Measurements from ENCODE around the gene CALY. TPM values are rescaled to one million over a fixed set of nuclear protein-coding genes. Genes with fewer than 3 reads are reported as not detected.

The CALY gene
- total RNA-seq, 1 donor from 2014 or later, result 4.7 TPM

DNA sequence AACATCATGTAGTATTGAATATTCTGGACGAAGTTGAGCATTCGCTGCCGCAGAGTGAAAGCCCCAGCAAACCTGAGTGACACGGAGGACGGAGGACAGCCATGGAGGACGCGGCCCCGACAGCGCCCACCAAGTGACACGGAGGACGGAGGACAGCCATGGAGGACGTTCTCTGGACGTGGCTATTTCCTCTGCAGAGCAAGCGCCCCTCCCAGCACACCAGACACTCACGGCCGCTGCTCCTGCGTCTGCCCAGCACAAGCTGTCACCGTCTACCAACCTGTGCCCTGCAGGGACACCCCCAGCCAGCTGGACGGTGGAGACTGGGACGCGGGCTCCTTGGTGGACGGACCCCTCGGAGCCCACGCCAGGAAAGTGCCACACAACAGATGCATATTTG is 52.8 kb downstream of the CALY start:
- DNase-seq, result no peak

DNA sequence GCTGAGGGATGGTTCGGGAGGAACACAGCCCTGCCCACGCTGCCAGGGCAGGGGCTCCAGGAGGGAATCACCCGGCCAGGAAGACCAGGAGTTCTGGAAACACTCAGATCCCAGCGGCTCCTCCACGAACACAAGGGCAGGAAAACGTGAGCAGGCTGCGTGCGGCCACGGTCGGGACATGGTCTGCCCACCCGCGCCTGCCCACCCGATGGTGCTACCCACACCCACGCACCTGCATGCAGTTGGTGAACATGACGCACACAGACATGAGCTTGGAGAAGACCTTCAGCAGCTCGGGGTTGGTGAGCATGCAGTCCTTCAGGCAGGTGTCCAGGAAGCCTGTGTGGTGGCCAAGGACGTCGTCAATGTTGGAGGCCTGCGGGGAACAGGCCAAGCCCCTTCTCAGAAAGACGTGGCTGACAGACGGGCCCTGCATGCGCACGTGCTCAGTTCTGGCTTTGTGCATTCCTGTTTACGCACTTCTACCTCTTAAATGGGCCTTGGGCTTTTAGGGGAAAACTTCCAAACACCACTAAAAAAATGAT is 53.8 kb downstream of the CALY start:
- DNase-seq, result no peak

DNA sequence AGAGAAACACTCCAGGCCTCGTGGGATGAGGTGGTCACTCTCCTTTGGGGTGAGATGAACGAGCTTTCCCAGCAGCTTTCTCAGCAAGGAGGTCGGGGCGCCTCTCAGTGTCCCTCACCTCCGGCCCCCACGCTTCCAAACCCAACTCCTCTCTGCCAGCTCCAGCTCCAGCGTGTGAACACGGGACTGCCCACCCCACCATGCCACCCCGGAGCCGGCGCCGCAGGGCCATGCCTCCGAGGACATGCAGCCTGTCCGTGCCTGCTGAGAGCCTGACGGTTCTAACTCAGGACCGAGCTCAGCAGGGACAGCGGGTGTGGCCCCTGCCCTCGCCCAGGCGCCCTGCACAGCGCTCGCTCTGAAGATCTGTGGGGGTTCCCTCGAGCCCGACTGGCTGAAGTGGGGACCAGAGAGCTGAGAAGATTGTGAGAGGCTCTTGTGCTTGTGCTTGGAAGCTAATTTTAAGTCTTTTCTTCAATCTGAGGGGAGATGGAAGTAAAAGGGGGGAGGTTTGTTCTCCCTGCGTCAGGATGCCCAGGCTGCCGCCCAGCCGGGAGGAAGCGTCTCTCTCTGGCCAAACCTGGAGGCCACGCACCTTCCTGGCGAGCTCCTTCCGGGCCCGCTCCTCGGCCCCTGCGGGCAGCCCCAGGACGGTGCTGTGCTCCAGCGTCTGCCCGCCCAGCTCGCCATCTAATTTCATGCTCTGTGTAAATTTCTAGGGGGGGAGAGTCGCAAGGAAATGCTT is 54.9 kb downstream of the CALY start:
- DNase-seq, result no peak

DNA sequence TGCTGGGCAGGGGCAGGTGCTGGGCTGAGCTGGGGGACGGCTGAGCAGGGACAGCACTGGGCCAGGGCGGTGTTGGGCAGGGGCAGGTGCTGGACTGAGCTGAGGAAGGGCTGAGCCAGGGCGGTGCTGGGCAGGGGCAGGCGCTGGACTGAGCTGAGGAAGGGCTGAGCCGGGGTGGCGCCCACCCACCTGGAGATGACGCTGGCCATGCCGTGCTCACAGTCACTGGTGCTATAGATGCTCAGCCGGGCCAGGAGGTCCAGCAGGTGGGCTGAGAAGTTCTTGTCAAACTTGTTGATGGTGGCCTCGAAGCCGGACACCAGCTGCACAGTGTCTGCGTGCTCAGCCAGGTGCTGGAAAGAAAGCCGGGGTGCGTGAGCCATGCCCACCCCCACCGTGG is 55.6 kb downstream of the CALY start:
- no peak for DNase-seq

DNA sequence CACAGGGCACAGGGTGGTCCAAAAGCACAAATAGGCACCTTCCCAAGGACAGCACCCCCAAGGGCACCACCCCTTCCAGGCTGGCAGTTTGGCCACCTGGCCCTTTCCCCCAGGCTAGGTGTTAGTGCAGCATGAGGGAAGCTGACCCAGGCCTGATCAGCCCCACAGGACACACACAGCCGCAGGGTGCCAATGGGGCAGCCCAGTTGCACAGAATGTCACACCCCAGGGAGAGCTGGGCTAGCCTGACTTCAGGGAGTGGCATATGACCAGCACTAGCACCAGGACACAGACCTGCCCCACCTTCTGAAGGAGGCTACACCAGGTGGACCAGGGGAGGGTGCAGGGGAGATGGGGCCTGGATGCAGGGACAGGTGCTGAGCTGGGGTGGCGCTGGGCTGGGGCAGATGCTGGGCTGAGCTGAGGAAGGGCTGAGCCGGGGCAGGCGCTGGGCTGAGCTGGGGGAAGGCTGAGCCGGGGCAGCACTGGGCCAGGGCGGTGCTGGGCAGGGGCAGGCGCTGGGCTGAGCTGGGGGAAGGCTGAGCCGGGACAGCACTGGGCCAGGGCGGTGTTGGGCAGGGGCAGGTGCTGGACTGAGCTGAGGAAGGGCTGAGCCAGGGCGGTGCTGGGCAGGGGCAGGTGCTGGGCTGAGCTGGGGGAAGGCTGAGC is 56.2 kb downstream of the CALY start:
- DNase-seq, result no peak

DNA sequence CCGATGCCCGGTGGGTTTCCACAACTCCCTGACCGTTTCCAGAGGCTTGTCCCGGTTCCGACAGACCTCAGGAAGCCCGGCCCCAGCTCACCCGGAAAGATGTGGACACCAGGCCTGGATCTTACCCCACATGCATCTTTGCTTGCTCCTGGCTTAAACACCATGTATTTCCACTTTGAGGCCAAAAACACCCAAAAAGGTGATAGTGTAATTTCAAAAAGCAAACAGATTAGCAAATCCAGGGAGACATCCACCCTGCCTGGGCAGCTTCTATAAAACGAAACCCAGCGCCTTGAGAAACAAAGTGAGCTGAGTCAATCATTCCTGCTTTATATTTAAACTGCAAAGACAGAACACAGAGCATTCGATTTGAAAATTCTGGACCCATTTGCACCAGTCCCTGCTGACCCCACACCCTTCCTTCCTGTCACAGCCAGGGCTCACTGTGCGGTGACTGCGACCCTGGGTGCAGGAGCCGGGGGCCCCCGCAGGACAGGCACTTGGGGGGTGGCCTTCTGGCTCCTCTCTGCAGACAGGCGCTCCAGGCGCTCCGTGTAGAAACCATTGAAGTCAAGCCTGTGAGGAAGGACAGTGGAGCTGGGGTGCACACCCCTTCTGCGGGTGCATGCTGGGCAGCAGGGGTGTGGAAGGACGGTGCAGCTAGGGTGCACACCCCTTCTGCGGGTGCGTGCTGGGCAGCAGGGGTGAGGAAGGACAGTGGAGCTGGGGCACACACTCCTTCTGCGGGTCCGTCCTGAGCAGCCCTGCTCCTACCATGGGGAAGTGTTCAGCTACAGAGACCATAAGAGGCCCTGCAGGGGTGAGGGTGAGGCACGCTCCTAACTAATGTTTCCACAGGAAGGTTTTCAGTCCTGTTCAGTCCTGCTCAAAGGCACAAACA is 57.1 kb downstream of the CALY start:
- DNase-seq, result no peak

DNA sequence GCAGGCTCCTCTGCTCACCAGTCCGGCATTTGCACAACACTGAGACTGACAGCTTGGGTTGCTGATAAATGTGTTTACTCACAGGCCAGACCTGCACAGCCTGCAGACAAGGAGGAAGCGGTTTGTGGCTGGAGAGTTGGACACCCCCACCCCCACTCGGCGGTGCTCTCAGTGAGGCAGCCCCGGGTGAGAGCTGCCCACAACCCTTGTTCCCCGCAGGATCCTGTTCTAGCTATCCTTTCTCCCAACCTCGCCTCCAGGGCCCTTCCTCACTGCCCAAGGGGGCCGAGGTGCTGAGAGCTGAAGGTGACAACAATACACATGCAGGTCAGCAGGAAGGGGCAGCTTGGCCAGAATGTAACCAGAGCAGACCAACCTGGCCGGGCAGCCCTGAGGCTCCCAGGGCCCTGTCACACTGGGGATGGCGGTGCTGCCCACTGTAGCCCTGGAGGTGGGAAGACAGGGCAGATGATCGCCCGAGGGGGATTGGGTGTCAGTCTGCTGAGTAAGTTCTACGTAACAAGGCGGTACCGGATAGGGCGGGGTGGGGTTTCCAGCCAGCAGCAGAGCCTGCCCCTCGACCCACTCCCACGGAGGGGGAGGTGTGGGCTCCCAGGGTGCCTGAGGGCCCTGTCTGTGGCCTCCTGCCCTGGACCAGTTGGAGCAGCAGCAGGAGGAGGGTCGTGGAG is 58.0 kb downstream of the CALY start:
- DNase-seq, result no peak

DNA sequence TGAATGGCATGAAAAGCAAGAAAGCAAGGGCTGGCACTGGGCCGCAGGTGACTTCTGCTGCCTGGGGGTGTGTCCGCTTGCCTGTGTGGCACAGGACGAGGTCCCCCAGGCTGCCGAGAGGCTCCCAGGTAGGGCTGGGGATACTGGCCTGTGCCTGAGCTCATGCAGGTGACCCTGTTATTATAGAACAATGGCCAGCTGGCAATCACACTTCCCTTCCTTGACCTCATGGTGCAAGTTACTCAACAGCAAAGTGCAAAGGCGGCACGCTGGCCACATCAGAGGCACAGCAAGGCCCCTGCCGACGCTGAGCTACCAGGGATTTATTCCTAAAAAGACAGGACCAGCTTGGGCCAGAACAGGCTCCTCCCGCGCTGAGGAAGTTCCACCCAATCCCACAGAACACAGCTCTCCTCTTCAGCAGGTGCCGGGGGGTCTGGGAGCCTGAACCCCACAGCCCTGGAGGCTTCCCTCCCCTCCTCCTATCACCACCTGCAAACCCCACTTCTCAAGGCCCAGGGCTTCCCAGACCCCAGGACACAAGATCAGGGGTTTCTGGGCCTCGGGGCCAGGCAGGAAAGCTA is 58.6 kb downstream of the CALY start:
- DNase-seq, result no peak

DNA sequence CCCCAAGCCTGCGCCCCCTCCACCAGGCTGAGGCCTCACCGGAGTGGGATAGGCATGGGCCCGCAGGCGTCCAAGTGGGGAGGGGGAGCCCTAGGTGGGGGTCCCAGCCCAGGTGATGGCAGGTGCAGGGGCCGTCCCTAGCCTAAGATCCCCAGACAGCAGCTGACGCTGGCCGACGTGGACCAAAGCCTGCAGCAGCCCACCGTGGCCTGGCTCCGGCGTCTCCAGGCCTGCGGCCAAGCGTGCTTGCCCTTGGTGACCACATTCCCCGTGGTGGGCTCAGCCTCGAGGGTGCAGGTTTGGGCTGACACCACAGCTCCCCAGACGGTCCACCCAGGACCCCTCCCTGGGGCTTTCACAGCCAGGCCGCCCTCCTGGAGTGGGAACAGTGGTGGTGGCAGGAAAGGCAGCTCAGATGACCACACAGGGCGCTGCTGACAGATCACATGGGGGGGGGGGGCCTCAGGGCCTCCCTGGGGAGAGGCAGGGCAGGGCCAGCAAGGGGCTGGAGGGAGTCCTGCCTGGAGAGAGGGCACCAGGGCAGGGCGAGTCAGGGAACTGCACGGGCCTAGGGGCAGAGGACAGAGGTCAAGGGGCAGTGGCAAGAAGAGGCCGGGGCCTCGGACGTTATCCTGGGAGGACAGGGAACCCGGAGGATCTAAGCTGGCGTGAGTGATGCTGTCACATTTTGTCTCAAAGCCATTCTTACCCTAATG is 59.3 kb downstream of the CALY start:
- DNase-seq, result no peak

DNA sequence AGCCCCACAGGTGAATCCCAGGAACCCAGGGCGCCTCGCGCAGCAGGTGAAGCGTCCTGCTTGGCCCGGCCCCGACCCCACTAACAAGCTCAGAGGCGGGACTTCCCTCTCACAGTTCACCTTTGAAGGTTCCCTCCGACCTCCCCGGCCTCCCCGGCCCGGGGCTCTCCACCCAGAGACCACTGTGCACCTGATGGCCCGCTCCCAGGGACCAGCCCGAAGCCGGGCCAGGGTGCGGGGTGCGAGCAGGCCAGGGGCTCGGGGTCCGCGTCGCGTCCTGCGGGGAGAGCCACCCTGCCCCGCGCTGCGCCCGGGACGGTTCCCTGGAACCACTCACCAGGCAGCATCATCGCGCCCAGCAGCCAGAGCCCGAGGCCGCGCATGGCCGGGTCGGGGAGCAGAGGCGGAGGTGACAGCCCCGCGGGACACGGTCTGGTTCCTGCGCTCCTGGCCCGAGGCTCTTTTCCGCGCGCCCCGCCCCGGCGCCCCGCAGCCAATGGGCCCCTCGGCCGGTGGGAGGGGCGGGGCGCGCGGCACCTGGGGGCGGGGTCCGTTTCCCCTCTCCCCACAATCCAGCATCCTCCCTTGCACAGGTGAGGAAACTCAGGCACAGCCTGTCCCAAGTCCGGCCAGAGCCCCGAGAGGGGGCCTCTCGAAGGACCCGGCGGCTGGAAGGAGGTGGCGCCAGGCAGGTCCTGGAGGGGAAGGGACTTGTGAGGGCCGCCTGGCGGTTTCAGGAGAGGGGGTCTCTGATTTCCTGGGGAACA is 60.1 kb downstream of the CALY start, which contains the start of gene ADAM8:
TSS of gene ADAM8 (minus strand) at position 434 of the 767 bp plus-strand sequence. CDS start at position 383, 51 bp downstream.
- no peak for DNase-seq

DNA sequence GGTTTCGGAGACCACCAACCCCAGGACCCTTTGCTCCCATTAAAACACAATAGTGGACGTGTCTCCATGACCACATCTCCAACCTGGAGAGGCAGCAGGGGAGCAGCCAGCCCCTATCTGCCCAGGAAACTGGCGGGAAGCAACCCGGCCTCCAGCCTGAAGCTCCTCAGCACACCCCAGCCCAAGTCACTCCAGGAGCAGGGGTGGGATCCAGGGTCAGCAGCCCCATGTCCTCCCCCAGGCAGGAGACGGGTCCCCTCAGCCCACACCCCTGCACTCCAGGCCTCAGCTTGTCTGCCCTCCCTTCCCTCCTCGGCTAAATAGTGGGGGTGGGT is 60.6 kb downstream of the CALY start:
- DNase-seq, result no peak

DNA sequence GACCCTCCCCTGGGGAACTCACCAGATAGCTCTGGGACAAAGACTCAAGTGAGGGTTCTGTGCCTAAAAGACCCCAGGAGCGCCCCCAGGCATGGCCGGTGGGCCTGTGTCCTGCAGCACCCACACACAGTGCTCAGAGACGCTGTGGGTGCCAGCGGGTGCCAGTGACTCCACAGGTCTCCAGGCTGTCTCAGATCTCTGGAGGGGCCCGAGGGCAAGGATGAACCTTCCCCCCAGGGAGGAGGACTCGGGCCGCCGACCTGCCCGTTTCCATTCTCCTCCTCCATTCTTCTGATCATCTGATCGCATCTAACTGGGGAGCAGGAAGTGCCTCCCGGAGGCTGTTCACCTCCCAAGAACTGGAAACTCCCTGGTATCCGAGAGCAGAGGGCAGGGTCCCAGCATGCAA is 61.0 kb downstream of the CALY start:
- no peak for DNase-seq

DNA sequence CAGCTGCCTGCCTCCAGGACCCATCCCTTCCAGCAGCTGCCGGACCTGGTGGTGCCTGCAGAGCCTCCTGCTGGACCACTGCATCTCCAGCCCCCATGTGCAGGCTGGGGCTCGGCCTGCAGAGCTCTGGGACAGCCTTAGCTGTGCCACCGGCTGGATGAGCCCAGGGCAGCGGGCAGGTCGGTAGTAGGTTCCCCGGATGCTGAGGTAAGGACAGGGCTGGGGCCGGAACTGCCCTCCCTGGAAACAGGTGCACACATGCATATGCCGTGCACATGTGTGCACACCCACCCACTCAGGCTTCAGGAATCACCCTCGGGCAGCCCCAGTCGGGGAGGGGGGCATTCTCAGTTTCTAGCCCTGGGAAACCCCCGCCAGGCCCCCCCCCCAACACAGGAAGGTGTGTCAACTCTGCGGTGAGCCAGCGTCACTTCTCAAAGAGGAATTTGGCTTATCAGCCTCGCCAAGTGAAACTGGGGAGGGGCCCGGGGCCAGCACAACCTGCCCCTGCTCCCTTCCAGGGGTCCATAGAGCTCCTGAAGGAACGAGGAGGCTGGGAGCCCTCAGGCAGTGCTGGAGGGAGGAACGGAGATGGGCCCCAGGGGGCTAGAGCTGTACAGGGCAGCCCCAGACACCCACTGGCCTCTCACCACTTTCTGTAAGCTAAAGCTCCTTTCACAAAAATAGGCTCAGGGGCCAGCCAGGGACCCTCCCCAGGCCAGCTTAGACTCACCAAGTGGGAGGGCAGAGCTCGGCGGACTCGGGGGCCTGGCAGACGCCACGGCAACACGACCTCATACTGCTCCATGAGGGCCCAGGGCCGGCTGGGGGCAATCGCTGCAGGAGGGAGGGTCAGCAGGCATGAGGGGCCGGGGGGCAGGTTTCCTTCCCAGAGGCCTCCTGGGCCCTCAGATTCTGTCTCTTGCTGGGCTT is 61.7 kb downstream of the CALY start:
- DNase-seq, result no peak

Small RNA genes lying within 50 kb of the gene (small RNA-seq; reads per million reads assigned to genes)
- not detected for gene AL360181.4
- gene BANF1P2, result not detected
- gene MIR3944, result not detected

Other genes starting within 250 kb of the CALY start
- gene ADGRA1, start 249.0 kb downstream of the CALY start, total RNA-seq, result 2.5 TPM
- gene KNDC1, start 176.7 kb downstream of the CALY start, total RNA-seq, result 5.9 TPM
- not detected for gene UTF1, start 106.7 kb downstream of the CALY start, total RNA-seq
- gene VENTX, start 99.0 kb downstream of the CALY start, total RNA-seq, result not detected
- gene ADAM8, start 60.0 kb downstream of the CALY start, total RNA-seq, result 1.7 TPM
- gene TUBGCP2, start 28.0 kb downstream of the CALY start, total RNA-seq, result 42.4 TPM
- 7.5 TPM for gene ZNF511, start 28.0 kb downstream of the CALY start, total RNA-seq
- gene PRAP1, start 10.5 kb upstream of the CALY start, total RNA-seq, result not detected
- gene FUOM, start 21.1 kb upstream of the CALY start, total RNA-seq, result 6.9 TPM
- gene ECHS1, start 36.5 kb upstream of the CALY start, total RNA-seq, result 28.2 TPM
- gene PAOX, start 42.4 kb upstream of the CALY start, total RNA-seq, result 10.1 TPM
- 14.8 TPM for gene MTG1, start 57.3 kb upstream of the CALY start, total RNA-seq
- gene SPRN, start 87.7 kb upstream of the CALY start, total RNA-seq, result 6.1 TPM
- 0.47 TPM for gene SCART1, start 117.0 kb upstream of the CALY start, total RNA-seq
- 10.5 TPM for gene CYP2E1, start 190.5 kb upstream of the CALY start, total RNA-seq
- 0.94 TPM for gene SYCE1, start 228.7 kb upstream of the CALY start, total RNA-seq